ENCODE data around the gene E2F1. TPM values are rescaled to one million over a fixed set of nuclear protein-coding genes. Genes with fewer than 3 reads are reported as not detected.
"Not testable (repeated sequence)": the region's sequence is repeated elsewhere in the genome, so short reads cannot be mapped to it uniquely, and the experiment has no call there.

E2F1 gene
- total RNA-seq, 1 donor from 2014 or later, result 7.6 TPM

- DNase-seq (ENCODE audit: low read depth in 2 of 2), result no peak
Measured at GRCh38 chr20:33645072-33645358, 41.2 kb downstream of the E2F1 start.

- DNase-seq (ENCODE audit: low read depth in 2 of 2), result no peak
Measured at GRCh38 chr20:33644313-33645071, 41.7 kb downstream of the E2F1 start.

DNA sequence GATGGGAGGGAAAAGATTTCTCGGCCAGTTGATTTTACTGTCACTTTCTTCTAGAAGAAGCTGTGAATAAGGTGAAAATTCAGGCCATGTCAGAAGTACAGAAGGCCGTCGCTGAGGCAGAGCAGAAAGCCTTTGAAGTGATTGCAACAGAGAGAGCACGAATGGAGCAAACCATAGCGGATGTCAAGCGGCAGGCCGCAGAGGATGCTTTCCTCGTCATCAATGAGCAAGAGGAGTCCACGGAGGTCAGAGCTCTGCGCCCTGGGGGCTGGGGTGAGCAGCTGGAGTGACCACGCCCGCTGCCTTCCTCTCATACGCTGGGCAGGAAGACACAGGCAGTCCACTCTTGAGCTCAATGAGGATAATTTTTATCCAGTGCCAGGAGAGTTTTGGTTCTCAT, 45.9 kb downstream of the E2F1 start:
- no peak for DNase-seq (ENCODE audit: low read depth in 2 of 2)

DNA sequence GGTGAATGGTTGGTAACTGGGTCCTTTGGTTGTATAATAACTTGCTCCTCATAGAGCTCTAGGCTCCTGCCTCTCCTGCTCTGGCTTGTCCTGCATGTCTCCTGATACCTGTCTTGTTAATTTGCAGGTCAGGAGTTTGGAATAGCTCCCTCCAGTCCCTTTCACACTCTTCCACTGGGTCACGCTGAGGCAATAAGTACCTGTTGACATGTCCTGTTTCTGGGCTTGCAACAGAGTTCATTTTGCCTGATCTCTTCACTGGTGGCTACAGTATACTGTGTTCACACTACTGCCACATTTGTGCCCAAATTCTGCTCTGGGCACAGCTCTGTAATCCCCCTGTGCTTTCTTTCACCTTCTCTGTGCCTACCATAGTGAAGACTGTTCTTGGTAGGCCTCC, 49.4 kb downstream of the E2F1 start:
- no peak for DNase-seq (ENCODE audit: low read depth in 2 of 2)

- no peak for DNase-seq (ENCODE audit: low read depth in 2 of 2)
Measured at GRCh38 chr20:33635341-33635740, 50.8 kb downstream of the E2F1 start.

- not testable (repeated sequence) for DNase-seq (ENCODE audit: low read depth in 2 of 2)
Measured at GRCh38 chr20:33631910-33632309, 54.3 kb downstream of the E2F1 start.

DNA sequence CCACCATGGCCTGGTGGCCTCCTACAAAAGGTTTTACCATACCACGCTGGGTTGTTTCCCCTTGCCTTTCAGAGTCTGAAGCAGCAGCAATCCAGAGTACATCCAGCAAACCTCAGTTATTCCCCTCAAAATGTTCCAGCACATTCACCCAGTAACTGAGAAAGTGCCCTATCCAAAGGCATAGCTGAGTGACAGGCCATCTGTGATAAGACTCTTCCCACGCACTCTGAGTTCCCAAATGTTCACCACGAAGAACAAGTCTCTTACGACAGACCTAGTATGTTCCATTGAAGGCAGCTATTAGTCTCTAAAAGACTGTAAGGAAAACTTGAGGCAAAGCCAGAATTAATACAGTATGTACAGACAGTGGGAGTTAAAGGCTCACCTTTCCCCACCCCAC, 55.7 kb downstream of the E2F1 start:
- no peak for DNase-seq (ENCODE audit: low read depth in 2 of 2)

- DNase-seq (ENCODE audit: low read depth in 2 of 2), result no peak
Measured at GRCh38 chr20:33629979-33630378, 56.2 kb downstream of the E2F1 start.

- DNase-seq (ENCODE audit: low read depth in 2 of 2), result no peak
Measured at GRCh38 chr20:33629533-33629932, 56.7 kb downstream of the E2F1 start.

GRCh38 chr20:33627577-33628216, 58.5 kb downstream of the E2F1 start:
- DNase-seq (ENCODE audit: low read depth in 2 of 2), result no peak

DNA sequence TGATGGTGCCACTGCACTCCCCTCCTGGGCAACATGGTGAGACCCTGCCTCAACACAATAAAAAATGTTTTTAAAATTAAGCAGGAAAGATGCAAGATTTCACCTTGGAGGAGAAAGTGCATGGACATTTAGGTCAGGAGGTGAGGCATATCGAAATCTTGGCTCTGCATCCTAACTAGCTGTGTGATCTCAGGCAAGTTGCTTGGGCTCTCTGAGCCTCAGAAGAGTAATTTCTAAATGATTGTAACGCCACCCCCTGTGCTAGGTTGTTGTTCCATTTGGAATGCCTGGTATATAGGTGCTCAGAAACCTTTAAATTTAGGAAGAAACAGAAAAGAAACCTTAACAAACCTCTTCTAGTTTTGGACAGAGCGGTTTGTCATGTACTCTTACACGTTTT, 60.0 kb downstream of the E2F1 start:
- DNase-seq (ENCODE audit: low read depth in 2 of 2), result no peak

Other genes starting within 250 kb of the E2F1 start
- gene SNTA1, start 242.6 kb downstream of the E2F1 start, total RNA-seq, result 6.2 and 7.5 TPM in 2 replicates
- gene CBFA2T2, start 196.3 kb downstream of the E2F1 start, total RNA-seq, result 2.6 and 5.1 TPM in 2 replicates
- gene C20orf144, start 24.1 kb downstream of the E2F1 start, total RNA-seq, result under 0.01 TPM in 1 of 2 replicates, not detected in the other
- gene ACTL10, start 19.4 kb downstream of the E2F1 start, total RNA-seq, result 1.0 and 1.4 TPM in 2 replicates
- 6.9 and 10.9 TPM in 2 replicates for gene NECAB3, start 12.0 kb downstream of the E2F1 start, total RNA-seq
- gene PXMP4, start 33.9 kb upstream of the E2F1 start, total RNA-seq, result 4.2 and 6.3 TPM in 2 replicates
- 0.77 and 1.4 TPM in 2 replicates for gene ZNF341, start 45.6 kb upstream of the E2F1 start, total RNA-seq
- gene CHMP4B, start 125.0 kb upstream of the E2F1 start, total RNA-seq, result 27.6 and 50.3 TPM in 2 replicates